SK-N-SH treated with all-trans-retinoic acid at 6 μM for 48 hours (cell line): ENCODE measurements around the gene HHAT.

Experiments used
- CREB5 ChIP-seq: fragments of 250-450 bp; sonication (Bioruptor Pico); IDR thresholded peaks from 2 replicates; pipeline ENCODE4 v1.5.1; 2020; ENCODE audit warnings: low read depth, mild to moderate bottlenecking, moderate library complexity
- PATZ1 ChIP-seq: fragments of 250-450 bp; sonication (Bioruptor Pico); IDR thresholded peaks from 2 replicates; pipeline ENCODE4 v1.8.0; 2020; ENCODE audit warnings: mild to moderate bottlenecking, moderate library complexity, borderline replicate concordance
- RARB ChIP-seq: fragments of 250-450 bp; sonication (Bioruptor Pico); IDR thresholded peaks from 2 replicates; pipeline ENCODE4 v1.8.0; 2021; ENCODE audit warnings: mild to moderate bottlenecking, moderate library complexity
- TCF4 ChIP-seq: fragments of 250-450 bp; sonication (Bioruptor Pico); IDR thresholded peaks from 2 replicates; pipeline ENCODE4 v1.8.0; 2021; ENCODE audit warnings: mild to moderate bottlenecking, moderate library complexity, borderline replicate concordance
- TSHZ2 ChIP-seq: fragments of 250-450 bp; sonication (Bioruptor Pico); IDR thresholded peaks from 2 replicates; pipeline ENCODE4 v1.5.0; 2020; ENCODE audit warnings: mild to moderate bottlenecking, moderate library complexity
- ZFP3 ChIP-seq: fragments of 250-450 bp; sonication (Bioruptor Pico); IDR thresholded peaks from 2 replicates; pipeline ENCODE4 v1.5.0; 2020; ENCODE audit warnings: mild to moderate bottlenecking, moderate library complexity
- ZFP30 ChIP-seq: fragments of 450-650 bp; formaldehyde crosslinking; IDR thresholded peaks from 2 replicates; pipeline ENCODE4 v1.5.0; 2022; ENCODE audit warnings: mild to moderate bottlenecking, moderate library complexity

- TF ChIP-seq CREB5 = no peak
- no peak for TF ChIP-seq ZFP3
- TF ChIP-seq ZFP30 (CRISPR knock-in tag) = no peak
- no peak for TF ChIP-seq TSHZ2
- TF ChIP-seq RARB (CRISPR knock-in tag) = no peak
- no peak for TF ChIP-seq PATZ1 (CRISPR knock-in tag)
- no peak for TF ChIP-seq TCF4 (CRISPR knock-in tag)
Observed at GRCh38 chr1:210280221-210280620, 48.5 kb upstream of the HHAT start.
